Measurements from ENCODE around the gene RNFT1. TPM values are rescaled to one million over a fixed set of nuclear protein-coding genes. Genes with fewer than 3 reads are reported as not detected.
"Not testable (repeated sequence)": the region's sequence is repeated elsewhere in the genome, so short reads cannot be mapped to it uniquely, and the experiment has no call there.

Gene RNFT1
- total RNA-seq, 1 donor from 2014 or later, result 18.0 TPM

DNA sequence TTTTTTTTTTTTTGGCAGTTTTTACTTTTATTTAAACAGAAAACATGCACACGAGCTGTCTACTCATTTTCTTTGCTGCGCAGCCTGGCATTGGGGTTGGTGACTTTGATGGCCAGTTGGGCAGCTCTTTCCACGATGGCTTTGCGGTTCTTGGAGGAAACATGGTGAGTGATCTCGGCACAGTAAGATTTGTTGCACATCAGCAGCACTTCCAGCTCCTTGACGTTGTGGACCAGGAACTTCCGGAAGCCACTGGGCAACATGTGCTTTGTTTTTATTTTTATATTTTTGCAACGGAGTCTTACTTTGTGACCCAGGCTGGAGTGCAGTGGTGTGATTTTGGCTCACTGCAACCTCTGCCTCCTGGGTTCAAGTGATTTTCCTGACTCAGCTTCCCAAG, 8.9 kb upstream of the RNFT1 start:
- not testable (repeated sequence) for H3K9me3 Mint-ChIP-seq (ENCODE audit: unreplicated experiment); H3K27ac ChIP-seq (ENCODE audit: low read depth, low read length); H3K79me2 ChIP-seq (ENCODE audit: insufficient read depth, low read length); H4K20me1 ChIP-seq (ENCODE audit: insufficient read depth, low read length); H3K36me3 ChIP-seq (ENCODE audit: insufficient read depth, low read length); FAIRE-seq; H3K9ac ChIP-seq (ENCODE audit: low read length); H3K4me3 ChIP-seq (ENCODE audit: insufficient read depth, low read depth, low read length); H3K4me3 Mint-ChIP-seq (ENCODE audit: unreplicated experiment); H3K27me3 Mint-ChIP-seq (ENCODE audit: low read depth, unreplicated experiment); H2AFZ ChIP-seq (ENCODE audit: low read depth, low read length); H3K4me2 ChIP-seq (ENCODE audit: low read length); H3K9me3 ChIP-seq (ENCODE audit: insufficient read depth, low read depth, low read length); H3K27me3 ChIP-seq (ENCODE audit: insufficient read depth, low read length); DNase-seq (ENCODE audit: low read depth); H3K27ac Mint-ChIP-seq (ENCODE audit: unreplicated experiment); H3K36me3 Mint-ChIP-seq (ENCODE audit: low read depth, unreplicated experiment); H3K4me1 ChIP-seq (ENCODE audit: insufficient read depth, low read length); H3K4me1 Mint-ChIP-seq (ENCODE audit: low read depth, unreplicated experiment)

DNA sequence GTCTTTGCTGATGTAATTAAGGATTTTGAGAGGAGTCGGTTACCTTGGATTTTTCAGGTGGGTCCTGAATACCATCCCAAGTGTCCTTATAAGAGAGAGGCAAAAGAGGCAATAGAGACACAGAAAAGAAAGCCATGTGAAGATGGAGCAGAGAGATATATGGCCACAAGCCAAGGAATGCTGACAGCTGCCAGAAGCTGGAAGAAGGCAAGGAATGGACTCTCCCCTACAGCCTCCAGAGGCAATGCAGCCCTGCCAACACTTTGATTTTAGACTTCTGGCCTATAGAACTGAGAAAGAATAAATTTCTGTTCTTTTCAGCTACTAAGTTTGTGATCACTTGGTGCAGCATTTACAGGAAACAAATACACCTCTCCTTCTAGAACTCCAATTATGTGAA, 8.2 kb upstream of the RNFT1 start:
- no peak overlapping the region for H3K4me3 Mint-ChIP-seq (ENCODE audit: unreplicated experiment)
- no peak overlapping the region for H3K27ac Mint-ChIP-seq (ENCODE audit: unreplicated experiment)
- Histone ChIP-seq H3K27ac (ENCODE audit: low read depth, low read length) (no peak overlapping the region), H3K27me3 (ENCODE audit: insufficient read depth, low read length) (no peaks in the 10 kb centered on the region), H3K36me3 (ENCODE audit: insufficient read depth, low read length) (no peaks in the 10 kb centered on the region), H3K4me2 (ENCODE audit: low read length) (no peak overlapping the region), H3K9ac (ENCODE audit: low read length) (no peak overlapping the region), H3K4me1 (ENCODE audit: insufficient read depth, low read length) (no peaks in the 10 kb centered on the region), H3K79me2 (ENCODE audit: insufficient read depth, low read length) (no peaks in the 10 kb centered on the region), H3K4me3 (ENCODE audit: insufficient read depth, low read depth, low read length) (no peak overlapping the region), H4K20me1 (ENCODE audit: insufficient read depth, low read length) (no peaks in the 10 kb centered on the region), H2AFZ (ENCODE audit: low read depth, low read length) (no peak overlapping the region), H3K9me3 (ENCODE audit: insufficient read depth, low read depth, low read length) (no peaks in the 10 kb centered on the region)
- no peaks in the 10 kb centered on the region for H3K4me1 Mint-ChIP-seq (ENCODE audit: low read depth, unreplicated experiment)
- H3K36me3 Mint-ChIP-seq (ENCODE audit: low read depth, unreplicated experiment), result no peaks in the 10 kb centered on the region
- DNase-seq (ENCODE audit: low read depth), result no peak
- H3K9me3 Mint-ChIP-seq (ENCODE audit: unreplicated experiment), result peaks cover 6% of the 10 kb centered on the region
- H3K27me3 Mint-ChIP-seq (ENCODE audit: low read depth, unreplicated experiment), result no peaks in the 10 kb centered on the region
- TF ChIP-seq, protein P1, sequence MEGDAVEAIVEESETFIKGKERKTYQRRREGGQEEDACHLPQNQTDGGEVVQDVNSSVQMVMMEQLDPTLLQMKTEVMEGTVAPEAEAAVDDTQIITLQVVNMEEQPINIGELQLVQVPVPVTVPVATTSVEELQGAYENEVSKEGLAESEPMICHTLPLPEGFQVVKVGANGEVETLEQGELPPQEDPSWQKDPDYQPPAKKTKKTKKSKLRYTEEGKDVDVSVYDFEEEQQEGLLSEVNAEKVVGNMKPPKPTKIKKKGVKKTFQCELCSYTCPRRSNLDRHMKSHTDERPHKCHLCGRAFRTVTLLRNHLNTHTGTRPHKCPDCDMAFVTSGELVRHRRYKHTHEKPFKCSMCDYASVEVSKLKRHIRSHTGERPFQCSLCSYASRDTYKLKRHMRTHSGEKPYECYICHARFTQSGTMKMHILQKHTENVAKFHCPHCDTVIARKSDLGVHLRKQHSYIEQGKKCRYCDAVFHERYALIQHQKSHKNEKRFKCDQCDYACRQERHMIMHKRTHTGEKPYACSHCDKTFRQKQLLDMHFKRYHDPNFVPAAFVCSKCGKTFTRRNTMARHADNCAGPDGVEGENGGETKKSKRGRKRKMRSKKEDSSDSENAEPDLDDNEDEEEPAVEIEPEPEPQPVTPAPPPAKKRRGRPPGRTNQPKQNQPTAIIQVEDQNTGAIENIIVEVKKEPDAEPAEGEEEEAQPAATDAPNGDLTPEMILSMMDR (IDR thresholded peaks at IDR 0.05; ENCODE audit: insufficient read depth, low read depth, low read length), result no peak
- TF ChIP-seq EZH2 (IDR thresholded peaks at IDR 0.05; ENCODE audit: insufficient read depth, low read length), result no peak
- no peak for FAIRE-seq

DNA sequence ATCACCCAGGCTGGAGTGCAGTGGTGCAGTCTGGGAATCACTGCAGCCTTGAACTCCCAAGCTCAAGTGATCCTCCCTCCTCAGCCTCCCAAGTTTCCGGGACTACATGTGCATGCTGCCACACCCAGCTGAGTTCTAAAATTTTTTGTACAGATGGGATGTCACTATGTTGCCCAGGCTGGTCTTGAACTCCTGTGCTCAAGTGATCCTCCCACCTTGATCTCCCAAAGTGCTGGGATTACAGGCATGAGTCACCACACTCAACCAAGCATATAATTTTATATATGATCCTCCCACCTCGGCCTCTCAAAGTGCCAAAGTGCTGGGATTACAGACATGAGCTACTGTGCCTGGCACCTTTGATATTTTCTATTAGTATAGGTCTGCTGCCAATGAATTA, 7.2 kb upstream of the RNFT1 start:
- not testable (repeated sequence) for H4K20me1 ChIP-seq (ENCODE audit: insufficient read depth, low read length); H3K27ac ChIP-seq (ENCODE audit: low read depth, low read length); H3K9me3 Mint-ChIP-seq (ENCODE audit: unreplicated experiment); H3K27me3 ChIP-seq (ENCODE audit: insufficient read depth, low read length); H3K9ac ChIP-seq (ENCODE audit: low read length); H3K4me3 Mint-ChIP-seq (ENCODE audit: unreplicated experiment); H3K9me3 ChIP-seq (ENCODE audit: insufficient read depth, low read depth, low read length); H3K79me2 ChIP-seq (ENCODE audit: insufficient read depth, low read length); H3K27me3 Mint-ChIP-seq (ENCODE audit: low read depth, unreplicated experiment); DNase-seq (ENCODE audit: low read depth); FAIRE-seq; H3K4me1 ChIP-seq (ENCODE audit: insufficient read depth, low read length); H3K4me2 ChIP-seq (ENCODE audit: low read length); H3K27ac Mint-ChIP-seq (ENCODE audit: unreplicated experiment); H3K36me3 Mint-ChIP-seq (ENCODE audit: low read depth, unreplicated experiment); H2AFZ ChIP-seq (ENCODE audit: low read depth, low read length); H3K4me3 ChIP-seq (ENCODE audit: insufficient read depth, low read depth, low read length); H3K36me3 ChIP-seq (ENCODE audit: insufficient read depth, low read length); H3K4me1 Mint-ChIP-seq (ENCODE audit: low read depth, unreplicated experiment)
